ENCODE results near the gene PEX26.

- no peak for TF ChIP-seq CTCF (IDR thresholded peaks at IDR 0.05)
- TF ChIP-seq EZH2 (IDR thresholded peaks at IDR 0.05; ENCODE audit: borderline replicate concordance, insufficient read depth, low read depth, low read length, poor library complexity, severe bottlenecking), result no peak
Measured at GRCh38 chr22:18059094-18059417, 18.7 kb upstream of the PEX26 start.

All from B cell (primary cell).